Keratinocyte (primary cell): ENCODE results near the gene LMTK2. TPM values are rescaled to one million over a fixed set of nuclear protein-coding genes. Genes with fewer than 3 reads are reported as not detected.

ENCODE experiments used
- DNase-seq: peaks from one replicate; pipeline ENCODE4 v3.0.0-alpha.2; 2011; ENCODE audit warnings: low read depth, missing footprints, low spot score
- FAIRE-seq: peaks from 2 replicates; lab custom pipeline; 2011; peaks lifted over from hg19 to GRCh38; lab: Jason Lieb, UNC
- H2AFZ ChIP-seq: 2 replicates; pipeline ENCODE4 v1.6.0; 2012; ENCODE audit warnings: low read length, control low read depth, inconsistent platforms; ENCODE audit not compliant: control insufficient read depth
- H3K27ac ChIP-seq: 2 replicates; pipeline ENCODE4 v1.5.1; 2011; ENCODE audit warnings: low read length; ENCODE audit not compliant: control insufficient read depth, insufficient read depth
- H3K27me3 ChIP-seq: 3 replicates; pipeline ENCODE4 v1.6.0; 2011; ENCODE audit warnings: low read length; ENCODE audit not compliant: control insufficient read depth, insufficient read depth; ENCODE audit errors: extremely low read depth
- H3K36me3 ChIP-seq, 2 experiments: 2 replicates in 1 of 2; 3 replicates in 1 of 2; pipeline ENCODE4 v1.5.1; 2011; ENCODE audit warnings: low read length in 2 of 2, mild to moderate bottlenecking in 1 of 2; ENCODE audit not compliant: control insufficient read depth in 2 of 2, insufficient read depth in 2 of 2; ENCODE audit errors: extremely low read depth in 1 of 2
- H3K4me1 ChIP-seq: 3 replicates; pipeline ENCODE4 v1.5.1; 2011; ENCODE audit warnings: low read length; ENCODE audit not compliant: control insufficient read depth, insufficient read depth; ENCODE audit errors: extremely low read depth
- H3K4me2 ChIP-seq: 3 replicates; pipeline ENCODE4 v1.6.0; 2011; ENCODE audit warnings: low read depth, low read length; ENCODE audit not compliant: control insufficient read depth, insufficient read depth; ENCODE audit errors: extremely low read depth
- H3K4me3 ChIP-seq, 3 experiments: fragments of 200-600 bp in 1 of 3; sonication (generic) in 1 of 3; 2 replicates in 2 of 3; 3 replicates in 1 of 3; pipeline ENCODE4 v1.5.1; 2011 to 2016; ENCODE audit warnings: low read length in 3 of 3, mild to moderate bottlenecking in 3 of 3, control low read depth in 2 of 3, inconsistent platforms in 1 of 3, low read depth in 1 of 3, mixed read lengths in 1 of 3, mixed run types in 1 of 3, moderate library complexity in 1 of 3; ENCODE audit not compliant: control insufficient read depth in 2 of 3, insufficient read depth in 2 of 3; ENCODE audit errors: extremely low read depth in 1 of 3
- H3K79me2 ChIP-seq: 2 replicates; pipeline ENCODE4 v1.6.0; 2012; ENCODE audit warnings: low read length; ENCODE audit not compliant: control insufficient read depth, insufficient read depth
- H3K9ac ChIP-seq: 3 replicates; pipeline ENCODE4 v1.6.0; 2011; ENCODE audit warnings: low read length; ENCODE audit not compliant: control insufficient read depth, insufficient read depth; ENCODE audit errors: extremely low read depth
- H3K9me1 ChIP-seq: 3 replicates; pipeline ENCODE4 v1.6.0; 2011; ENCODE audit warnings: low read length; ENCODE audit not compliant: control insufficient read depth, insufficient read depth; ENCODE audit errors: extremely low read depth
- H3K9me3 ChIP-seq: 2 replicates; pipeline ENCODE4 v1.5.1; 2012; ENCODE audit warnings: low read depth, low read length; ENCODE audit not compliant: control insufficient read depth
- H4K20me1 ChIP-seq: 3 replicates; pipeline ENCODE4 v1.6.0; 2011; ENCODE audit warnings: low read length; ENCODE audit not compliant: control insufficient read depth, insufficient read depth; ENCODE audit errors: extremely low read depth
- CTCF ChIP-seq, 3 experiments: IDR thresholded peaks in 1 of 3; conservative IDR thresholded peaks in 1 of 3; optimal IDR thresholded peaks in 1 of 3; 2 replicates in 2 of 3; 3 replicates in 1 of 3; pipeline versions ENCODE3 to v1.5.1; 2011; ENCODE audit warnings: low read length in 3 of 3, mild to moderate bottlenecking in 3 of 3, moderate library complexity in 2 of 3, control low read depth in 1 of 3, inconsistent platforms in 1 of 3; ENCODE audit not compliant: insufficient read depth in 2 of 3; ENCODE audit errors: extremely low read depth in 1 of 3
- EZH2 ChIP-seq: IDR thresholded peaks from one replicate; pipeline ENCODE4 v1.6.1; 2012; ENCODE audit warnings: inconsistent platforms, mild to moderate bottlenecking, low read length, moderate library complexity
- dilution Hi-C: fragments of 300-500 bp; cut with MboI; formaldehyde crosslinking; loops from one replicate; pipeline ENCODE4 v1.7.0; 2020; ENCODE audit warnings: low sequenced_read_pairs; ENCODE audit not compliant: extremely low pct_ligation_motif_present
- polyA plus RNA-seq, 5 experiments: library from polyadenylated mRNA; depleted of rRNA in 3 of 5; stranded (reverse) in 3 of 5; stranded (forward) in 1 of 5; unstranded in 1 of 5; fragments of >200 nt; gene quantifications; 1 replicate in 1 of 5; 2 replicates in 3 of 5; 3 replicates in 1 of 5; pipeline versions ENCODE4 v1.2.1 to v1.2.3, GENCODE V29; 2011 to 2012; ENCODE audit warnings: missing spikeins in 2 of 5, low read depth in 1 of 5, low replicate concordance in 1 of 5

LMTK2 gene
- polyA plus RNA-seq, 1 donor (not counting 4 experiments of a cell fraction or from before 2014, with no cell fraction given), result 6.6 TPM

GRCh38 chr7:98166668-98166970 lies 60.0 kb downstream of the LMTK2 start:
- peaks cover 0 to 3% of the 10 kb centered on the region in 2 experiments for H3K36me3 ChIP-seq
- H2AFZ ChIP-seq, result no peak overlapping the region
- dilution Hi-C loops, result no loop called here
- no peaks in the 10 kb centered on the region for H3K9me1 ChIP-seq
- no peak overlapping the region for H3K27ac ChIP-seq
- H3K4me2 ChIP-seq, result no peak overlapping the region
- FAIRE-seq (no peak), DNase-seq (no peak)
- no peak overlapping the region for H3K9ac ChIP-seq
- H3K4me1 ChIP-seq, result peaks cover 35% of the 10 kb centered on the region
- no peaks in the 10 kb centered on the region for H4K20me1 ChIP-seq
- H3K27me3 ChIP-seq, result no peaks in the 10 kb centered on the region
- no peaks in the 10 kb centered on the region for H3K9me3 ChIP-seq
- H3K79me2 ChIP-seq, result peaks cover 11% of the 10 kb centered on the region
- TF ChIP-seq CTCF (optimal IDR thresholded peaks at IDR 0.05 in 1 of 3, IDR thresholded peaks at IDR 0.05 in 1 of 3, conservative IDR thresholded peaks at IDR 0.05 in 1 of 3; ENCODE audit: extremely low read depth in 1 of 3, insufficient read depth in 2 of 3, low read length in 3 of 3) (no peak), EZH2 (no peak)
- no peak overlapping the region for H3K4me3 ChIP-seq

- H3K9ac ChIP-seq, result no peak overlapping the region
- dilution Hi-C loops, result no loop called here
- no peak overlapping the region for H3K27ac ChIP-seq
- no peak overlapping the region for H3K4me2 ChIP-seq
- no peaks in the 10 kb centered on the region for H4K20me1 ChIP-seq
- H3K9me1 ChIP-seq, result no peaks in the 10 kb centered on the region
- DNase-seq, result no peak
- no peaks in the 10 kb centered on the region for H3K27me3 ChIP-seq
- peaks cover 30% of the 10 kb centered on the region for H3K4me1 ChIP-seq
- peaks cover 0 to 5% of the 10 kb centered on the region in 2 experiments for H3K36me3 ChIP-seq
- H3K79me2 ChIP-seq, result peaks cover 11% of the 10 kb centered on the region
- H3K9me3 ChIP-seq, result no peaks in the 10 kb centered on the region
- no peak overlapping the region for H3K4me3 ChIP-seq
- TF ChIP-seq EZH2, result no peak
- no peak for TF ChIP-seq CTCF (optimal IDR thresholded peaks at IDR 0.05 in 1 of 3, IDR thresholded peaks at IDR 0.05 in 1 of 3, conservative IDR thresholded peaks at IDR 0.05 in 1 of 3; ENCODE audit: extremely low read depth in 1 of 3, insufficient read depth in 2 of 3, low read length in 3 of 3)
- no peak for FAIRE-seq
- H2AFZ ChIP-seq, result no peak overlapping the region
These were observed 61.0 kb downstream of the LMTK2 start for GRCh38 chr7:98167653-98168052.
